Esophagus muscularis mucosa (tissue), 4 donors: ENCODE results near the gene WFIKKN1. TPM values are rescaled to one million over a fixed set of nuclear protein-coding genes. Genes with fewer than 3 reads are reported as not detected.

Source experiments
- DNase-seq: peaks from one replicate; pipeline ENCODE4 v3.0.0-alpha.2; 2017; ENCODE audit errors: extremely low spot score
- H3K27ac ChIP-seq, 4 donors: fragments of 200-600 bp; sonication (generic); replicated peaks in 1 of 4; 1 replicate in 3 of 4; 2 replicates in 1 of 4; pipeline ENCODE4 v1.5.1; 2016 to 2019; ENCODE audit warnings: mild to moderate bottlenecking in 1 of 4
- H3K27me3 ChIP-seq, 4 donors: fragments of 200-600 bp; sonication (generic); one replicate each; pipeline versions ENCODE4 v1.5.1 to v1.6.0; 2016 to 2019
- H3K36me3 ChIP-seq, 4 donors: fragments of 200-600 bp; sonication (generic); one replicate each; pipeline ENCODE4 v1.5.1; 2016 to 2019
- H3K4me1 ChIP-seq, 4 donors: fragments of 200-600 bp; sonication (generic); one replicate each; pipeline ENCODE4 v1.5.1; 2016 to 2019
- H3K4me3 ChIP-seq, 4 donors: fragments of 200-600 bp; sonication (generic); 1 replicate in 2 of 4; 2 replicates in 2 of 4; pipeline ENCODE4 v1.5.1; 2016 to 2019; ENCODE audit warnings: mild to moderate bottlenecking in 4 of 4, moderate library complexity in 1 of 4
- H3K9me3 ChIP-seq, 4 donors: fragments of 200-600 bp; sonication (generic); 1 replicate in 3 of 4; 2 replicates in 1 of 4; pipeline ENCODE4 v1.5.1; 2016 to 2019
- EP300 ChIP-seq: sonication (generic); formaldehyde crosslinking; IDR thresholded peaks from one replicate; pipeline ENCODE4 v1.6.1; 2017; ENCODE audit warnings: antibody characterized with exemption
- POLR2A ChIP-seq: fragments of 450-650 bp; IDR thresholded peaks from one replicate; pipeline ENCODE4 v1.6.1; 2017; ENCODE audit warnings: antibody characterized with exemption, moderate library complexity, mild to moderate bottlenecking, low read depth
- POLR2AphosphoS5 ChIP-seq, 2 donors: sonication (generic); formaldehyde crosslinking; IDR thresholded peaks; one replicate each; pipeline ENCODE4 v1.6.1; 2017; ENCODE audit warnings: antibody characterized with exemption in 2 of 2
- WGBS: methylation state at CpG from one replicate; pipeline ENCODE4 v1.1.5; 2018; 5-methylcytosine and 5-hydroxymethylcytosine counted together
- intact Hi-C: fragments of 100-400 bp; cut with DNase I; formaldehyde crosslinking; loops from one replicate; pipeline ENCODE4 v1.15.1; 2023
- total RNA-seq, 4 donors: library from RNA; depleted of rRNA; stranded (reverse); fragments of >200 nt; gene quantifications; one replicate each; pipeline versions ENCODE4 v1.1.0 to v1.2.1, GENCODE V29; 2016
- TF ChIP-seq, protein P1 (sequence below), 3 experiments: fragments of 200-600 bp in 2 of 3; fragments of 450-650 bp in 1 of 3; sonication (generic) in 2 of 3; IDR thresholded peaks; one replicate each; pipeline ENCODE4 v1.5.1; 2017 to 2019; ENCODE audit warnings: antibody characterized with exemption in 3 of 3, mild to moderate bottlenecking in 2 of 3, moderate library complexity in 1 of 3

WFIKKN1 gene, protein sequence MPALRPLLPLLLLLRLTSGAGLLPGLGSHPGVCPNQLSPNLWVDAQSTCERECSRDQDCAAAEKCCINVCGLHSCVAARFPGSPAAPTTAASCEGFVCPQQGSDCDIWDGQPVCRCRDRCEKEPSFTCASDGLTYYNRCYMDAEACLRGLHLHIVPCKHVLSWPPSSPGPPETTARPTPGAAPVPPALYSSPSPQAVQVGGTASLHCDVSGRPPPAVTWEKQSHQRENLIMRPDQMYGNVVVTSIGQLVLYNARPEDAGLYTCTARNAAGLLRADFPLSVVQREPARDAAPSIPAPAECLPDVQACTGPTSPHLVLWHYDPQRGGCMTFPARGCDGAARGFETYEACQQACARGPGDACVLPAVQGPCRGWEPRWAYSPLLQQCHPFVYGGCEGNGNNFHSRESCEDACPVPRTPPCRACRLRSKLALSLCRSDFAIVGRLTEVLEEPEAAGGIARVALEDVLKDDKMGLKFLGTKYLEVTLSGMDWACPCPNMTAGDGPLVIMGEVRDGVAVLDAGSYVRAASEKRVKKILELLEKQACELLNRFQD
- total RNA-seq = under 1 TPM; 0.33 to 0.80 (median 0.43) TPM

DNA sequence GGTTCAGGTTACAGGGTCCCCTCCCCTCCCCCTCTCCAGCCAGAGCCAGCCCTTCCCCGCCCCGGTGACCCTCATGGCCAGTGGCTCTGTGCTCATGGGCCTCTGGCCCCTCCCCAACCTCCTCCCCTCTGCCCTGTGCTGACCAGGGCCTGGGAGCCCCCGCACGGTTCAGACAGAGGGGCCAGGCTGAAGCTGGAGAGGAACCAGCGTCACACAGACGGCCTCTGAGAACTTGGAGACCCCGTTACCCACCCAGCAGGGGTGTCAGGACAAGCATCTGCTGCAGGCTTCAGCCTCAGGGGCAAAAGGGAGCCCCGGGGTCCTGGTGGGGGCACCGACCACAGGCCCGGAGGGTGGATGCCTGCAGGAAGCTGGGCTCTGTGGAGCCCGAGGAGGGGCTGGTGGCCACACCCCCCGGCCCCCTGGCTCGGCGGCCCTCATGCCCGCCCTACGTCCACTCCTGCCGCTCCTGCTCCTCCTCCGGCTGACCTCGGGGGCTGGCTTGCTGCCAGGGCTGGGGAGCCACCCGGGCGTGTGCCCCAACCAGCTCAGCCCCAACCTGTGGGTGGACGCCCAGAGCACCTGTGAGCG lies at the start of gene WFIKKN1:
TSS of gene WFIKKN1 (plus strand) at position 171 of the 591 bp plus-strand sequence. CDS start at position 440, 269 bp downstream.
- DNase-seq = no peak
- Histone ChIP-seq H3K9me3 (no peaks in the 10 kb centered on the region), H3K4me1 (peaks cover 23 to 50% (median 41%) of the 10 kb centered on the region in 4 donors), H3K27ac (no peak within 1 kb of the TSS), H3K27me3 (peaks cover 0 to 21% (median 0%) of the 10 kb centered on the region in 4 donors), H3K4me3 (no peak within 1 kb of the TSS), H3K36me3 (peaks cover 10 to 58% (median 50%) of the 10 kb centered on the region in 4 donors)
- intact Hi-C loops = no loop called here
- TF ChIP-seq, protein P1, sequence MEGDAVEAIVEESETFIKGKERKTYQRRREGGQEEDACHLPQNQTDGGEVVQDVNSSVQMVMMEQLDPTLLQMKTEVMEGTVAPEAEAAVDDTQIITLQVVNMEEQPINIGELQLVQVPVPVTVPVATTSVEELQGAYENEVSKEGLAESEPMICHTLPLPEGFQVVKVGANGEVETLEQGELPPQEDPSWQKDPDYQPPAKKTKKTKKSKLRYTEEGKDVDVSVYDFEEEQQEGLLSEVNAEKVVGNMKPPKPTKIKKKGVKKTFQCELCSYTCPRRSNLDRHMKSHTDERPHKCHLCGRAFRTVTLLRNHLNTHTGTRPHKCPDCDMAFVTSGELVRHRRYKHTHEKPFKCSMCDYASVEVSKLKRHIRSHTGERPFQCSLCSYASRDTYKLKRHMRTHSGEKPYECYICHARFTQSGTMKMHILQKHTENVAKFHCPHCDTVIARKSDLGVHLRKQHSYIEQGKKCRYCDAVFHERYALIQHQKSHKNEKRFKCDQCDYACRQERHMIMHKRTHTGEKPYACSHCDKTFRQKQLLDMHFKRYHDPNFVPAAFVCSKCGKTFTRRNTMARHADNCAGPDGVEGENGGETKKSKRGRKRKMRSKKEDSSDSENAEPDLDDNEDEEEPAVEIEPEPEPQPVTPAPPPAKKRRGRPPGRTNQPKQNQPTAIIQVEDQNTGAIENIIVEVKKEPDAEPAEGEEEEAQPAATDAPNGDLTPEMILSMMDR (IDR thresholded peaks at IDR 0.05) = no peak
- TF ChIP-seq POLR2AphosphoS5 (IDR thresholded peaks at IDR 0.05) = peak in 1 of 2 donors; percentile 11
- WGBS = 11% methylated on average over 3 of the region's 23 CpGs

DNA sequence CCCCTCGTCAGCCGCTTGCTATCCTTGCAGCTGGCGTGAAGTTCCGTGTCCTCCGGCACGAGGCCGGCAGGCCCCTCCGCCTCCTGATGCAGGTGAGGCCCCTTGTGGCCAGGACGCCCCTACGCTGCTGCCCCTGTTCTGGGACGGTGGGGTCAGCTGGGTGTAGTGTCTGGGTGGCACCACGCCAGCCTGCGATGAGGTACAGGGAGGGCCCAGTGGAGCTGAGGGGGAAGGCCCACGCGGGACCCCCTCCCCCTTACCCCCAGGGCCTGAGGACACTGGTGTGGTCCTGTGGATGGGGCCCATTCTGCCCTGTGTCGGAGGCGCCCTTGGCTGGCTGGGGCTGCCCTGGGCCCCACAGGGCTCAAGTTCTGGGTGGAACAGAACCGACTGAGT lies 48.6 kb upstream of the WFIKKN1 start:
- no peak overlapping the region for H3K4me3 ChIP-seq
- DNase-seq = no peak
- no peak overlapping the region for H3K27ac ChIP-seq
- TF ChIP-seq EP300 = no peak
- no peak for TF ChIP-seq POLR2A
- TF ChIP-seq, protein P1 (IDR thresholded peaks at IDR 0.05) = no peak
- no peak for TF ChIP-seq POLR2AphosphoS5 (IDR thresholded peaks at IDR 0.05)
- WGBS = 80% methylated on average over 3 of the region's 18 CpGs
- H3K27me3 ChIP-seq = peaks cover 0 to 9% (median 0%) of the 10 kb centered on the region in 4 donors
- peaks cover 0 to 22% (median 10%) of the 10 kb centered on the region in 4 donors for H3K36me3 ChIP-seq
- peaks cover 19 to 31% (median 23%) of the 10 kb centered on the region in 4 donors for H3K4me1 ChIP-seq
- H3K9me3 ChIP-seq = no peaks in the 10 kb centered on the region
- intact Hi-C loops = no loop called here

DNA sequence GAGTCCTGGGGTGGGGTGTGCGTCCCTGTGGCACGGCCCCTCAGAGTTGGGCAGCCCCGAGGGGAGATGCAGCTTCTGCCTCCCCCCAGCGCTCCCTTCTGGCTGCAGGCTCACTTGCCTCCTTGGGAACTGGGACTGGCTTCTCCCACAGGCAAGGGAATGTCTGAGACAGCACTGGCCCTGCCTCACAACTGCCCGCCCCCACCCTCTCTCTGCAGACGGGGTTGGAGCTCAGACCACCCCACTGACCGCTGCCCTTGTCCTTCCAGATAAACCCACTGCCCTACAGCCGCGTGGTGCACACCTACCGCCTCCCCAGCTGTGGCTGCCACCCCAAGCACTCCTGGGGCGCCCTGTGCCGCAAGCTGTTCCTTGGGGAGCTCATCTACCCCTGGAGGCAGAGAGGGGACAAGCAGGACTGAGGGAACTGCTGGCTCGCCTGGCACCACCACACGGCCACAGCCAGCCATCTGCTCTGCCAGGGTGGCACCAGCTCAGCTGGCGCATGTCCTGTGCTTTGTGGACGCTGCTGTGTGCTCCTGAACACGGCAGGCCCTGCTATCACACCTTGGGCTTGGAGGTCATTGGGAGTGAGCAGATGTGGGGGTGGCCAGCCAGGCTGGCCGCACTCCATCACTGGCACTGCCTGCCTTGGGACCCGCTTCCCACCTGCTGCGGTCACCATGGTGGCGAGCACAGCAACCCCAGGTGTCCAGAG lies 48.0 kb upstream of the WFIKKN1 start:
- Histone ChIP-seq H3K27me3 (peaks cover 0 to 9% (median 0%) of the 10 kb centered on the region in 4 donors), H3K9me3 (no peaks in the 10 kb centered on the region), H3K4me3 (no peak overlapping the region), H3K27ac (no peak overlapping the region), H3K4me1 (peaks cover 23 to 37% (median 28%) of the 10 kb centered on the region in 4 donors), H3K36me3 (peaks cover 0 to 22% (median 10%) of the 10 kb centered on the region in 4 donors)
- no peak for DNase-seq
- TF ChIP-seq, protein P1 (IDR thresholded peaks at IDR 0.05) = no peak
- no peak for TF ChIP-seq POLR2AphosphoS5 (IDR thresholded peaks at IDR 0.05)
- no peak for TF ChIP-seq POLR2A
- no peak for TF ChIP-seq EP300
- 90% methylated on average over 14 of the region's 21 CpGs for WGBS
- intact Hi-C loops = no loop called here

DNA sequence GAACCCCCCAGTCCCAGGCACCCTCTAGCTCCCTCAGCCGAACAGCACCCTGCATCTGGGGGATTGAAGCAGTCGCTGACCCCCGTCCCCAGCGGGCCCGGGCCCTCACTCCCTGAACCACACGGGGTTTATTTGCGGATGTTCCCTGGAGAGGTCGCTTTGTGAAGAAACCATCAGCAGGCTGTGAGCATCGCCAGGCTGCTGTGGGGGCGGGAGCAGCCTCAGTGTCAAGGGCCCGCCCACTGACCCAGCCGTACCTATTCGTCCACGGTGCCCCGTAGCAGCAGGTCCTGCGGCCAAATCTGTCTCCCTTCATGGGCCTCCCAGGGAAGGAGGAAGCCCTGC lies 47.3 kb upstream of the WFIKKN1 start:
- H3K9me3 ChIP-seq = no peaks in the 10 kb centered on the region
- H3K27me3 ChIP-seq = peaks cover 0 to 9% (median 0%) of the 10 kb centered on the region in 4 donors
- peaks cover 0 to 22% (median 10%) of the 10 kb centered on the region in 4 donors for H3K36me3 ChIP-seq
- 69% methylated on average over 9 of the region's 16 CpGs for WGBS
- H3K4me3 ChIP-seq = no peak overlapping the region
- intact Hi-C loops = no loop called here
- H3K4me1 ChIP-seq = peaks cover 30 to 42% (median 33%) of the 10 kb centered on the region in 4 donors
- H3K27ac ChIP-seq = no peak overlapping the region
- TF ChIP-seq, protein P1 (IDR thresholded peaks at IDR 0.05) = no peak
- no peak for TF ChIP-seq POLR2AphosphoS5 (IDR thresholded peaks at IDR 0.05)
- no peak for TF ChIP-seq POLR2A
- TF ChIP-seq EP300 = no peak
- no peak for DNase-seq
